Caco-2 (cell line): Measurements from ENCODE around the gene KRTAP9-8. TPM values are rescaled to one million over a fixed set of nuclear protein-coding genes. Genes with fewer than 3 reads are reported as not detected.

ENCODE experiments used
- BruUV-seq: library from RNA; stranded (reverse); fragments of 400-500 nt; replicated peaks from 2 replicates; lab custom pipeline; 2021; lab: Mats Ljungman, UMichigan
- CTCF ChIA-PET: fragments of 300-600 bp; sonication (Branson Sonifier 250); formaldehyde crosslinking; loops from one replicate; lab custom pipeline; 2022; ENCODE audit warnings: antibody characterized with exemption; lab: Charles Lee
- POLR2A ChIA-PET: fragments of 300-600 bp; sonication (Branson Sonifier 250); formaldehyde crosslinking; loops from one replicate; lab custom pipeline; 2022; ENCODE audit warnings: antibody characterized with exemption; lab: Charles Lee
- DNase-seq, 2 experiments: peaks; one replicate each; pipeline versions ENCODE4 v3.0.0 to v3.0.0-alpha.2; 2020 to 2022
- H3K27me3 ChIP-seq: replicated peaks from 2 replicates; pipeline ENCODE4 v1.6.0; 2011; ENCODE audit warnings: low read length; ENCODE audit not compliant: control insufficient read depth, insufficient read depth
- H3K36me3 ChIP-seq: 2 replicates; pipeline ENCODE4 v1.5.1; 2011; ENCODE audit warnings: low read length; ENCODE audit not compliant: control insufficient read depth, insufficient read depth
- H3K4me1 ChIP-seq: fragments of 250-450 bp; sonication (Bioruptor Pico); 2 replicates; pipeline ENCODE4 v1.5.1; 2020; ENCODE audit warnings: mild to moderate bottlenecking
- H3K4me3 ChIP-seq: 2 replicates; pipeline ENCODE4 v1.5.1; 2011; ENCODE audit warnings: low read depth, mild to moderate bottlenecking, control low read depth, low read length
- H3K9me3 ChIP-seq: fragments of 250-450 bp; sonication (Bioruptor Pico); 2 replicates; pipeline ENCODE4 v1.5.1; 2020; ENCODE audit warnings: mild to moderate bottlenecking, moderate library complexity
- H3K27ac Mint-ChIP-seq: one replicate; pipeline ENCODE4 v1.8.0; 2022; ENCODE audit warnings: mixed read lengths; ENCODE audit not compliant: unreplicated experiment
- H3K27me3 Mint-ChIP-seq: one replicate; pipeline ENCODE4 v1.8.0; 2022; ENCODE audit warnings: mixed read lengths; ENCODE audit not compliant: insufficient read depth, unreplicated experiment
- H3K36me3 Mint-ChIP-seq: one replicate; pipeline ENCODE4 v1.8.0; 2022; ENCODE audit warnings: mild to moderate bottlenecking, mixed read lengths; ENCODE audit not compliant: insufficient read depth, unreplicated experiment
- H3K4me1 Mint-ChIP-seq: one replicate; pipeline ENCODE4 v1.8.0; 2022; ENCODE audit warnings: low read depth, mixed read lengths; ENCODE audit not compliant: unreplicated experiment
- H3K4me3 Mint-ChIP-seq: one replicate; pipeline ENCODE4 v1.8.0; 2022; ENCODE audit warnings: mild to moderate bottlenecking, moderate library complexity, mixed read lengths; ENCODE audit not compliant: unreplicated experiment
- H3K9me3 Mint-ChIP-seq: one replicate; pipeline ENCODE4 v1.8.0; 2022; ENCODE audit warnings: mixed read lengths; ENCODE audit not compliant: unreplicated experiment
- intact Hi-C: fragments of 100-400 bp; cut with micrococcal nuclease; formaldehyde crosslinking; loops from one replicate; pipeline ENCODE4 v1.10.0; 2022; ENCODE audit not compliant: unreplicated experiment
- total RNA-seq: library from RNA; stranded (reverse); gene quantifications from 2 replicates; pipeline ENCODE4 v1.2.3, GENCODE V29; 2022
- TF ChIP-seq, protein P1 (sequence below), 2 experiments: fragments of 200-600 bp in 1 of 2; IDR thresholded peaks; 1 replicate in 1 of 2; 2 replicates in 1 of 2; pipeline versions ENCODE4 v1.5.1 to v1.8.0; 2011 to 2022; ENCODE audit warnings: antibody characterized with exemption in 1 of 2, control low read depth in 1 of 2, inconsistent platforms in 1 of 2, low read depth in 1 of 2, low read length in 1 of 2, mild to moderate bottlenecking in 1 of 2, moderate library complexity in 1 of 2; ENCODE audit not compliant: insufficient read depth in 1 of 2, severe bottlenecking in 1 of 2, unreplicated experiment in 1 of 2

Gene KRTAP9-8
- total RNA-seq, 1 experiment from 2014 or later, result not detected

GRCh38 chr17:41256291-41256685 lies 18.5 kb downstream of the KRTAP9-8 start:
- peaks cover 7% of the 10 kb centered on the region for H3K27me3 Mint-ChIP-seq
- Histone ChIP-seq H3K27me3 (no peaks in the 10 kb centered on the region; the same call in 1 of the 2 replicates), H3K36me3 (no peaks in the 10 kb centered on the region), H3K4me3 (no peak overlapping the region), H3K4me1 (no peaks in the 10 kb centered on the region), H3K9me3 (no peaks in the 10 kb centered on the region)
- no peaks in the 10 kb centered on the region for H3K36me3 Mint-ChIP-seq
- intact Hi-C loops, result no loop called here
- TF ChIP-seq, protein P1, sequence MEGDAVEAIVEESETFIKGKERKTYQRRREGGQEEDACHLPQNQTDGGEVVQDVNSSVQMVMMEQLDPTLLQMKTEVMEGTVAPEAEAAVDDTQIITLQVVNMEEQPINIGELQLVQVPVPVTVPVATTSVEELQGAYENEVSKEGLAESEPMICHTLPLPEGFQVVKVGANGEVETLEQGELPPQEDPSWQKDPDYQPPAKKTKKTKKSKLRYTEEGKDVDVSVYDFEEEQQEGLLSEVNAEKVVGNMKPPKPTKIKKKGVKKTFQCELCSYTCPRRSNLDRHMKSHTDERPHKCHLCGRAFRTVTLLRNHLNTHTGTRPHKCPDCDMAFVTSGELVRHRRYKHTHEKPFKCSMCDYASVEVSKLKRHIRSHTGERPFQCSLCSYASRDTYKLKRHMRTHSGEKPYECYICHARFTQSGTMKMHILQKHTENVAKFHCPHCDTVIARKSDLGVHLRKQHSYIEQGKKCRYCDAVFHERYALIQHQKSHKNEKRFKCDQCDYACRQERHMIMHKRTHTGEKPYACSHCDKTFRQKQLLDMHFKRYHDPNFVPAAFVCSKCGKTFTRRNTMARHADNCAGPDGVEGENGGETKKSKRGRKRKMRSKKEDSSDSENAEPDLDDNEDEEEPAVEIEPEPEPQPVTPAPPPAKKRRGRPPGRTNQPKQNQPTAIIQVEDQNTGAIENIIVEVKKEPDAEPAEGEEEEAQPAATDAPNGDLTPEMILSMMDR (IDR thresholded peaks at IDR 0.05; ENCODE audit: insufficient read depth in 1 of 2, low read depth in 1 of 2, low read length in 1 of 2, severe bottlenecking in 1 of 2, unreplicated experiment in 1 of 2), result no peak
- no TSS peak for BruUV-seq
- H3K4me1 Mint-ChIP-seq, result peaks cover 6% of the 10 kb centered on the region
- H3K4me3 Mint-ChIP-seq, result no peak overlapping the region
- no peaks in the 10 kb centered on the region for H3K9me3 Mint-ChIP-seq
- ChIA-PET POLR2A (no interaction called here), CTCF (no interaction called here)
- H3K27ac Mint-ChIP-seq, result no peak overlapping the region
- no peak for DNase-seq

- H3K9me3 Mint-ChIP-seq, result no peaks in the 10 kb centered on the region
- ChIA-PET CTCF (no interaction called here), POLR2A (no interaction called here)
- H3K27ac Mint-ChIP-seq, result no peak overlapping the region
- Histone ChIP-seq H3K27me3 (no peaks in the 10 kb centered on the region; the same call in 1 of the 2 replicates), H3K4me3 (no peak overlapping the region), H3K36me3 (no peaks in the 10 kb centered on the region), H3K9me3 (0 out of 2 replicates have a peak, but pooled peaks cover 4% of the 10 kb centered on the region), H3K4me1 (no peaks in the 10 kb centered on the region)
- H3K27me3 Mint-ChIP-seq, result peaks cover 4% of the 10 kb centered on the region
- H3K4me3 Mint-ChIP-seq, result no peak overlapping the region
- TF ChIP-seq, protein P1 (IDR thresholded peaks at IDR 0.05; ENCODE audit: insufficient read depth in 1 of 2, low read depth in 1 of 2, low read length in 1 of 2, severe bottlenecking in 1 of 2, unreplicated experiment in 1 of 2), result no peak
- BruUV-seq, result no TSS peak
- peaks cover 6% of the 10 kb centered on the region for H3K4me1 Mint-ChIP-seq
- H3K36me3 Mint-ChIP-seq, result no peaks in the 10 kb centered on the region
- intact Hi-C loops, result no loop called here
- DNase-seq, result no peak
These were observed 20.6 kb downstream of the KRTAP9-8 start for GRCh38 chr17:41258406-41258805.

DNA sequence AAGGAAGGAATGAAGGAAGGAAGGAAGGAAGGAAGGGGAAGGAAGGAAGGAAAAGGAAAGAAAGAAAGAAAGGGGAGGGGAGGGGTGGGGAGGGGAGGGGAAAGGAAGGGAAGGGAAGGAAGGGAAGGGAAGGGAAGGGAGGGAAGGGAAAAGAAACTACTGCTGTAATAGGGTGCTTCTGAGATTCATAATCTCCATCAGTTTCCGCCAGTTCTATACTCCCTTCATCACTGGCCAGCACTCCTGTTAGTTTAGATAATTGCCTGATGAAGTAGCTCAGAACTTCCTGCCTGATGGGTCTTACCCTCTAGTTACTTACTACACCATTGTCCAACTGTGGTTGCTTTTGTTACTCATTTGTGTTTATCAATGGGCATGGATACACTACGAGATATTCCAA lies 25.4 kb downstream of the KRTAP9-8 start:
- CTCF ChIA-PET, result no interaction called here
- H3K36me3 Mint-ChIP-seq, result no peaks in the 10 kb centered on the region
- POLR2A ChIA-PET, result no interaction called here
- no peaks in the 10 kb centered on the region for H3K4me1 Mint-ChIP-seq
- H3K4me1 ChIP-seq, result no peaks in the 10 kb centered on the region
- H3K9me3 ChIP-seq, result 0 out of 2 replicates have a peak, but pooled peaks cover 4% of the 10 kb centered on the region
- no peaks in the 10 kb centered on the region for H3K27me3 ChIP-seq
- no peak overlapping the region for H3K4me3 ChIP-seq
- no peaks in the 10 kb centered on the region for H3K9me3 Mint-ChIP-seq
- H3K27ac Mint-ChIP-seq, result no peak overlapping the region
- intact Hi-C loops, result no loop called here
- H3K36me3 ChIP-seq, result no peaks in the 10 kb centered on the region
- no peaks in the 10 kb centered on the region for H3K27me3 Mint-ChIP-seq
- H3K4me3 Mint-ChIP-seq, result no peak overlapping the region
- TF ChIP-seq, protein P1 (IDR thresholded peaks at IDR 0.05; ENCODE audit: insufficient read depth in 1 of 2, low read depth in 1 of 2, low read length in 1 of 2, severe bottlenecking in 1 of 2, unreplicated experiment in 1 of 2), result no peak
- no peak for DNase-seq
- no TSS peak for BruUV-seq
